Mammary epithelial cell (primary cell): ENCODE results near the gene PTPRG.

Experiments
- CTCF ChIP-seq, 2 donors: IDR thresholded peaks in 1 of 2; conservative IDR thresholded peaks in 1 of 2; 2 replicates each; pipeline ENCODE4 v1.5.1; 2011 to 2012; ENCODE audit warnings: inconsistent platforms in 2 of 2, low read length in 2 of 2, mild to moderate bottlenecking in 2 of 2, control low read depth in 1 of 2, low read depth in 1 of 2; ENCODE audit not compliant: insufficient read depth in 1 of 2; ENCODE audit errors: extremely low read depth in 1 of 2
- EZH2 ChIP-seq: IDR thresholded peaks from 2 replicates; pipeline ENCODE4 v1.6.1; 2012; ENCODE audit warnings: low read length, inconsistent platforms, borderline replicate concordance

GRCh38 chr3:61743067-61743466 lies 181.7 kb downstream of the PTPRG start:
- TF ChIP-seq CTCF (conservative IDR thresholded peaks at IDR 0.05 in 1 of 2, IDR thresholded peaks at IDR 0.05 in 1 of 2; ENCODE audit: extremely low read depth in 1 of 2, insufficient read depth in 1 of 2, low read depth in 1 of 2, low read length in 2 of 2) = no peak
- no peak for TF ChIP-seq EZH2
